Measurements from ENCODE around the gene PIAS2.

Gene PIAS2

GRCh38 chr18:46761059-46761769 lies 156.1 kb downstream of the PIAS2 start:
- DNase-seq (ENCODE audit: low spot score) = no peak

DNA sequence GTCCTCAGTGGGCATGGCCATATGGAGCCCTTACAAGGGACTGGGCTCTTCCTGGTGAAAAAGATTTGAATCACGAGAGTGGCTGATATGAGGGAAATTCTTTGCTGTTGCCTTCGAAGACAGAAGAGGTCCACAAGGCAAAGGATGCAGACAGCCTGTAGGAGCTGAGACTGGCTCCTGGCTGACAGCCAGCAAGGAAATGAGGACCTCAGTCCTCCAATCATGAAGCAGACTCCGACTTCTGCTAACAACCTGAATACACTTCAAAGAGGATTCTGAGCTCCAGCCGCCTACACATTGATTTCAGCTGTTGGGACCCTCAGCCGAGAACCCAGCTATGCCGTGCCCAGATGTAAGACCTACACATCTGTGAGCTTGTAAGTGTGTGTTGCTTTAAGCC lies 157.4 kb downstream of the PIAS2 start:
- no peak for DNase-seq (ENCODE audit: low spot score)

DNA sequence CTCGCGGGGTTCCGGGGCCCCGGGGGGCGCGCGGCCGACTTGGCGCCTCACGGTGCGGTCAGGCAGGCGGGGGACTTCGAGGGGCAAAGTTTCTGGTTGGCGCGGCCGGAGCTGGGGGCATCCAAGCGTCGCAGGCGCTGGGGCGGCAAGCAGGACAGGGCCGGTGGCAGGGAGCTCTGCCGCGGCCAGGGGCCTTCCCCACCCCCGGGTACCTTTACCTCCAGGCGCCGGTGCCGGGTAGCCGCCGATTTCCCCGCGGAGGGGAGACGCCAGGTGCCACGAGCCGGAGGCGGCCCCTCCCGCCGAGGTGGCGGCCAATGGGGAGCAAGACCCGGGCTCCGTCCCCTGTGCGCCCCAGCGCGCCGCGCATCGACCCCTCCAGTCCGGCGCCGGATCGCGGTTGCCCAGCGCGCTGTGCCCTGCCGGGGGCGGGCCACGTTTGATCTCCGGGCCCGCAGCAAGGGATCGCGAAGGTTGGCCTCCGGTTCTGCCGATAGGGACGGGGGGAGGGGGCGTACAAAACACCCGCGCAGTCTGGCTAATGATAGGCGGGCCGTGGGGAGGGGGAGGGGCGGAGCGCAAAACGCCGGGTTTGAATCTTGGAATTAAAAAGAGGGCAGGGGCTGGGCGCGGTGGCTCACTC lies 160.6 kb downstream of the PIAS2 start, which contains the start of gene ST8SIA5:
Gene ST8SIA5, minus strand, starts transcription at position 495 of the 643 bp plus-strand sequence. CDS start 545 bp downstream, outside the sequence.
- DNase-seq (ENCODE audit: low spot score) = no peak

DNA sequence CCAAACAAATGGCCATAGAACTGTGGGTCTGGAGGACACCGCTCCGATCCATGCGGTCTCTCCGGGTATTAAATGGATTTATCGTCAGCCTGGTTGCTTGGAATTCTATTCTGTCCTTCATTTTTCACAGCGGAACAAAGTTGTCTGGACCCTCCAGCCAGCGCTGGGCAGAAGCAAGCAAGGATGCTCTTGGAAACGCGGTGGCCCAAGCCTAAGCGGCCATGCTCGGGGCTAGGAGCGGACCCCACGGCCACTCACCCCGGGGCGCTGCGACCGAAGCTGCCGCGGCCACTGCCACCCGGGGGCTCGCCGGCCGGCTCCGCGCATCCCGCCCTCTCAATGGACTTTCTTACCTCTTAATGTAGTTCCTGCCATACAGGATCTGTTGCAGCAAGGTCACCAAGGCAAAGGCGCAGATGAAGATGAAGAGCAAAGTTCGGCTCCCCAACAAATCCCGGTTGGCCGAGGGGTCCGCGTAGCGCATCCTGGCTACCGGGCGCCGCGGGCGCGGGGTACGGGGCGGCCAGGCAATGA lies 161.2 kb downstream of the PIAS2 start:
- no peak for DNase-seq (ENCODE audit: low spot score)

DNA sequence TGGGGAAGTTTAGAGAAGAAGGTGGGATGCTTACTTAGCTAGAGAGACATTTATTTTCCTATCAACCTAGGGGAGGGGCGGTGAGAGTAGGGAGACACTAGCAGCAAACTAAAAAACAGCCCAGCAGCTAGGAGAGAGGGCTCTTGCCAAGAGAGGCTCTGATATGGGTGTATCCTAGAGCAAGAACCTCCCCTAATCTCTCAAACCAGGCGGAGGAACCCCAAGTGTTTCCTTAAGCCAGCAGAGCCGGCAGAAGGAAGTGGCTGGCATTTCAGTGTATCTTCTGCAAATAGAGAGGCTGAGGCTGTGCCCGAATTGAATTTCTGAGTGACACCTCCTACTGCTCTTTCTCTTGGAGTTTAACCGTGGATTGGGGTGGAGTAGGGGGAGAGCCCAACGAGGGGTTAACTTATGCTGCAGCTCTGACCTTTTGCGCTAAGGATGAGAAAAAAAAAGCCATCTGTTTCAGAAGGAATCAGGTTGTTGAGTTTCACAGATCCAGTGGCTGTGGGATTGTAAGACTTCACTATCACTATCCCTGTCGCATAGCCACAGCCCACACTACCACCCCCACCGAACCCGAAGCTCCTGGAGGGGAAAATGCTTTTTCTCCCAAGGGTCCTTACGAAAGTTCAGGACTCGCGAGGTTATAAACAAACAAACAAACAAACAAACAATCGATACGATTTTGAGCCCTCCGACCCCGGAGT lies 161.8 kb downstream of the PIAS2 start:
- DNase-seq (ENCODE audit: low spot score) = no peak

DNA sequence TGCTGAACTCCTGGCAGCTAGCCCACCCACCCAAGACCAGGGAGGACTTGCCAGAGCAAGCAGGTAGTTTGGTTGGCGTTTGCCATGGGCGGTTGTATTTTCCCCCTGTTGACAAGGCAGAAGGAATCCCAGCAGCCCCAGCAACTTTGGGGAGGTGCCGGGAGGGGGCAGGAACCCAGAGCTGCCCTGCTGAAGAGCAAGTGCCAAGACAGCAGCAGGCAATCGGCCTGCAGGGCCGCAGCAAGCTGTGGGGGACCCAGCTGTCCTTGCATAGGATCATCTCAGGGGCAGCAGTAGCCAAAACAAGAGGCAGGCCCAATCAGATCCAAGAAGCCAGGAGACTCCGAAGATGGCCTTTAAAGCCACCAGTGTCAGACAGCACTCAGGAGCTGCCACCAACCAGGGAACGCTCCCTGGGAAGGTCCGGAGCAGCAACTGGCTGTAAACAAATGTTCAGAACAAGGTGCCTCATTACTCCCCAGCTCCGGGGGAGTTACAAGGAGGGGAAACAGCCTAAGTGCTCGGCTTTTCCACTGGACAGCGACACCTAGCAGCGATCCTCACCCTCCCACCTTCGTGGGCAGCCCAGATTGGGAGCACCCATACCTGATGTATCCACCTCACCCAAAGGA lies 162.5 kb downstream of the PIAS2 start:
- no peak for DNase-seq (ENCODE audit: low spot score)

DNA sequence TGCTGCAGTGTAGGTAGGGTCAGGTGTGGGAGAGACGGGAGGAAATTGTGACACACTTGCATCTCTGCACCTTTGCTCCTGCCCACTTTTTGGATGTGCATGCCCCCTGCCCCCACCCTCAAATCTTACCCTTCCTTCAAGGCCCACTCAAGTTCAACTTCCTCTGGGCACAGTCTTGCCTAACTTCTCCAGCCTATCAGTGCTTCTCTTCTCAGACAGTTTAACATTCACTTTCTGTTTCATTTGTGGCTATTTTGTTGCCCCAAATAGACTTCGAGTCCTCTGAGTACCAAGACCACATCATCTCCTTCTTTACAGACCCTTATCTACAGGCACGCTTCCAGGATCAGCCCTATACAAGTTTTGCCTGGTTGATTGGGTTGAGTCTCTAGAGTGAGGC lies 163.1 kb downstream of the PIAS2 start:
- no peak for DNase-seq (ENCODE audit: low spot score)

Data from left forelimb (tissue), 1 donor.